Kidney (tissue), 14 donors: Measurements from ENCODE around the gene FRG2C. TPM values are rescaled to one million over a fixed set of nuclear protein-coding genes. Genes with fewer than 3 reads are reported as not detected.

Source experiments
- DNase-seq, 5 donors: peaks; one replicate each; pipeline ENCODE4 v3.0.0-alpha.2; 2013 to 2020
- FAIRE-seq: peaks from 2 replicates; lab custom pipeline; 2012; peaks lifted over from hg19 to GRCh38; lab: Jason Lieb, UNC
- H3K27ac ChIP-seq, 2 donors: one replicate each; pipeline ENCODE4 v1.7.0; 2013; ENCODE audit warnings: low read depth in 2 of 2, low read length in 2 of 2, inconsistent platforms in 1 of 2
- H3K27me3 ChIP-seq: one replicate; pipeline ENCODE4 v1.7.1; 2013; ENCODE audit warnings: low read length, inconsistent platforms; ENCODE audit not compliant: control insufficient read depth, insufficient read depth
- H3K36me3 ChIP-seq, 3 donors: one replicate each; pipeline versions ENCODE4 v1.7.0 to v1.7.1; 2013; ENCODE audit warnings: low read length in 3 of 3, control low read depth in 1 of 3, inconsistent platforms in 1 of 3; ENCODE audit not compliant: insufficient read depth in 3 of 3, control insufficient read depth in 2 of 3
- H3K4me1 ChIP-seq, 3 donors: one replicate each; pipeline versions ENCODE4 v1.7.0 to v1.7.1; 2013; ENCODE audit warnings: low read length in 3 of 3, inconsistent platforms in 1 of 3, low read depth in 1 of 3; ENCODE audit not compliant: control insufficient read depth in 2 of 3, insufficient read depth in 2 of 3
- H3K4me3 ChIP-seq, 3 donors: one replicate each; pipeline versions ENCODE4 v1.7.0 to v1.8.1; 2013; ENCODE audit warnings: low read length in 3 of 3, control low read depth in 1 of 3, inconsistent platforms in 1 of 3
- H3K9ac ChIP-seq, 3 donors: one replicate each; pipeline versions ENCODE4 v1.7.0 to v1.7.1; 2013; ENCODE audit warnings: low read length in 3 of 3, control low read depth in 1 of 3, inconsistent platforms in 1 of 3
- H3K9me3 ChIP-seq, 3 donors: one replicate each; pipeline versions ENCODE4 v1.7.0 to v1.7.1; 2013; ENCODE audit warnings: low read length in 3 of 3, control low read depth in 1 of 3, inconsistent platforms in 1 of 3; ENCODE audit not compliant: control insufficient read depth in 2 of 3, insufficient read depth in 1 of 3
- CTCF ChIP-seq: IDR thresholded peaks from 3 replicates; pipeline ENCODE4 v1.5.1; 2012; ENCODE audit warnings: mild to moderate bottlenecking, moderate library complexity, borderline replicate concordance; ENCODE audit not compliant: insufficient read depth; ENCODE audit errors: extremely low read depth
- intact Hi-C: fragments of 100-400 bp; cut with DNase I; formaldehyde crosslinking; loops from one replicate; pipeline ENCODE4 v1.11.1; 2022
- microRNA-seq: library from miRNA; unstranded; fragments of <30 nt; microRNA quantifications from one replicate; pipeline ENCODE4 v1.2.0, GENCODE V29; 2020
- polyA plus RNA-seq: library from polyadenylated mRNA; stranded (reverse); fragments of 350-450 nt; fragmentation: Illumina TruSeq; extraction: RNeasy Lipid Tissue Mini Kit (QIAGEN cat#74804); gene quantifications from one replicate; pipeline ENCODE4 v1.2.3, GENCODE V29; 2014; ENCODE audit warnings: low read depth, low replicate concordance; ENCODE audit not compliant: insufficient read depth
- total RNA-seq: library from RNA; stranded (reverse); fragmentation: NEBNext Ultra II Directional; extraction: Animal tissue kit (Norgen Biotek cat#: 25700); gene quantifications from one replicate; pipeline ENCODE4 v1.2.1, GENCODE V29; 2021
- donor health status: control.
- donor health status: control.
- donor health status: control.
- donor health status: control.
- donor health status: control.
- donor health status: DM: yes; HTN: yes; CAD: no.
- donor health status: Normal renal cell carcinoma (clear cell type).

Gene FRG2C
- total and polyA plus RNA-seq, 2 donors from 2014 or later: 0.99 TPM; not detected in 1

- no peaks in the 10 kb centered on the region for H3K36me3 ChIP-seq
- DNase-seq (no peak), FAIRE-seq (no peak)
- no peak for TF ChIP-seq CTCF
- intact Hi-C loops: no loop called here
- H3K9ac ChIP-seq: no peak overlapping the region
- H3K27ac ChIP-seq: no peak overlapping the region
- H3K4me1 ChIP-seq: no peaks in the 10 kb centered on the region
- H3K4me3 ChIP-seq: no peak overlapping the region
- no peaks in the 10 kb centered on the region for H3K9me3 ChIP-seq
- H3K27me3 ChIP-seq: no peaks in the 10 kb centered on the region
These were observed 23.2 kb downstream of the FRG2C start for GRCh38 chr3:75687323-75687722.

DNA sequence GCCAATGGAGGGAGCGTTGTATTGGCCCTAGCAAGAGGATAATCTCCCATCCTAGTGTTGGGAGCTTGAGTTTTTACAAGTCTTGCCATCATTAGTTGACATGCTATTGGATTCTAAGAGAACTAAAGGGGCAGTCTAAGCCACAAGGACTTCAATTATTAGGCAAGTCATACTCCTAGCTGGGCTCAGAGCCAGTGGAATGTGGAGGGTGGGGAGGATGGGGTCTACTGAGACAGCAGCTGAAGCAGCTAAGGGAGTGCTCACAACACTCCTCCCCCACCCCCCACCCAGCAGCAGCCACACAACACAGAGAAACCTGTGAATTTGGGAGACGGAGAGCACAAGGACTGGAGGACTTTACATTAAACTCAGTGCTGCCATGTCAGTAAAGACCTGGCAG lies 27.9 kb downstream of the FRG2C start:
- no peaks in the 10 kb centered on the region for H3K27me3 ChIP-seq
- intact Hi-C loops: no loop called here
- H3K9me3 ChIP-seq: peaks cover 0 to 8% (median 0%) of the 10 kb centered on the region in 3 donors
- H3K36me3 ChIP-seq: no peaks in the 10 kb centered on the region
- FAIRE-seq (no peak), DNase-seq (peak in 1 of 5 donors; percentile 17)
- H3K4me3 ChIP-seq: no peak overlapping the region
- TF ChIP-seq CTCF: no peak
- no peak overlapping the region for H3K27ac ChIP-seq
- no peaks in the 10 kb centered on the region for H3K4me1 ChIP-seq
- no peak overlapping the region for H3K9ac ChIP-seq

Small RNA genes within 50 kb of the gene (microRNA-seq; reads per million reads assigned to microRNA genes)
- not detected for gene MIR1324

Other genes with a start within 250 kb of the FRG2C start
- gene ZNF717, start 121.2 kb downstream of the FRG2C start, total RNA-seq: 19.8 TPM
- 12.8 TPM for gene ZNF717, start 121.2 kb downstream of the FRG2C start, polyA plus RNA-seq